H9 (cell line): ENCODE data around the gene DPF3. TPM values are rescaled to one million over a fixed set of nuclear protein-coding genes. Genes with fewer than 3 reads are reported as not detected.

Experiments
- DNase-seq: peaks from one replicate; pipeline ENCODE4 v3.0.0-alpha.2; 2017
- H2AFZ ChIP-seq: one replicate; pipeline ENCODE4 v1.6.1; 2013; ENCODE audit warnings: mild to moderate bottlenecking, low read length, control low read depth, moderate library complexity
- H2AK5ac ChIP-seq: 2 replicates; pipeline ENCODE4 v1.6.1; 2013; ENCODE audit warnings: low read length, control low read depth, mixed read lengths; ENCODE audit not compliant: insufficient read length
- H2BK120ac ChIP-seq: one replicate; pipeline ENCODE4 v1.6.1; 2013; ENCODE audit warnings: low read depth, mild to moderate bottlenecking, low read length, control low read depth, inconsistent platforms; ENCODE audit not compliant: poor library complexity, severe bottlenecking
- H2BK12ac ChIP-seq: 2 replicates; pipeline ENCODE4 v1.6.1; 2013; ENCODE audit warnings: low read length, control low read depth, mixed read lengths, low read depth; ENCODE audit not compliant: insufficient read length
- H2BK15ac ChIP-seq: 2 replicates; pipeline ENCODE4 v1.6.1; 2013; ENCODE audit warnings: low read depth, low read length, control low read depth
- H2BK20ac ChIP-seq: one replicate; pipeline ENCODE4 v1.6.1; 2013; ENCODE audit warnings: low read depth, mild to moderate bottlenecking, low read length, control low read depth, inconsistent platforms; ENCODE audit not compliant: poor library complexity, severe bottlenecking
- H2BK5ac ChIP-seq: 2 replicates; pipeline ENCODE4 v1.6.1; 2013; ENCODE audit warnings: low read length, control low read depth, mixed read lengths; ENCODE audit not compliant: insufficient read length
- H3K14ac ChIP-seq: 2 replicates; pipeline ENCODE4 v1.6.1; 2013; ENCODE audit warnings: low read length, control low read depth; ENCODE audit not compliant: insufficient read depth
- H3K18ac ChIP-seq: 2 replicates; pipeline ENCODE4 v1.6.1; 2013; ENCODE audit warnings: low read depth, mild to moderate bottlenecking, mixed read lengths, low read length, control low read depth; ENCODE audit not compliant: insufficient read length
- H3K23ac ChIP-seq: 2 replicates; pipeline ENCODE4 v1.6.1; 2013; ENCODE audit warnings: low read length, control low read depth, mixed read lengths, low read depth; ENCODE audit not compliant: insufficient read length
- H3K23me2 ChIP-seq: 2 replicates; pipeline ENCODE4 v1.6.1; 2013; ENCODE audit warnings: low read depth, mild to moderate bottlenecking, mixed read lengths, low read length, control low read depth; ENCODE audit not compliant: insufficient read length, poor library complexity, severe bottlenecking
- H3K27ac ChIP-seq: 2 replicates; pipeline ENCODE4 v1.5.1; 2013; ENCODE audit warnings: low read length, control low read depth, mixed read lengths, low read depth; ENCODE audit not compliant: insufficient read length
- H3K27me3 ChIP-seq: 2 replicates; pipeline ENCODE4 v1.6.1; 2013; ENCODE audit warnings: low read length, control low read depth, inconsistent platforms; ENCODE audit not compliant: insufficient read depth
- H3K4ac ChIP-seq: 2 replicates; pipeline ENCODE4 v1.6.1; 2013; ENCODE audit warnings: low read depth, mild to moderate bottlenecking, control low read depth, inconsistent platforms, low read length, moderate library complexity
- H3K4me1 ChIP-seq: 2 replicates; pipeline ENCODE4 v1.6.1; 2013; ENCODE audit warnings: low read length, control low read depth, inconsistent platforms; ENCODE audit not compliant: insufficient read depth
- H3K4me2 ChIP-seq: 2 replicates; pipeline ENCODE4 v1.6.1; 2013; ENCODE audit warnings: low read length, control low read depth, mixed read lengths; ENCODE audit not compliant: insufficient read length, insufficient read depth
- H3K56ac ChIP-seq: 2 replicates; pipeline ENCODE4 v1.6.1; 2013; ENCODE audit warnings: low read depth, mild to moderate bottlenecking, mixed read lengths, low read length, control low read depth; ENCODE audit not compliant: insufficient read length
- H3K79me1 ChIP-seq: 2 replicates; pipeline ENCODE4 v1.6.1; 2013; ENCODE audit warnings: low read depth, mild to moderate bottlenecking, moderate library complexity, low read length, control low read depth, inconsistent platforms; ENCODE audit not compliant: insufficient read depth, poor library complexity, severe bottlenecking
- H3K79me2 ChIP-seq: 2 replicates; pipeline ENCODE4 v1.6.1; 2013; ENCODE audit warnings: low read length, control low read depth, inconsistent platforms; ENCODE audit not compliant: insufficient read depth
- H3K9ac ChIP-seq: 2 replicates; pipeline ENCODE4 v1.6.1; 2013; ENCODE audit warnings: low read length, control low read depth, mixed read lengths; ENCODE audit not compliant: insufficient read length; ENCODE audit errors: extremely low read depth
- H3K9me3 ChIP-seq: one replicate; pipeline ENCODE4 v1.6.1; 2013; ENCODE audit warnings: low read depth, low read length, inconsistent platforms; ENCODE audit not compliant: control insufficient read depth
- H3T11ph ChIP-seq: one replicate; pipeline ENCODE4 v1.6.1; 2013; ENCODE audit warnings: mild to moderate bottlenecking, low read length, control low read depth, inconsistent platforms
- H4K20me1 ChIP-seq: one replicate; pipeline ENCODE4 v1.6.1; 2013; ENCODE audit not compliant: control insufficient read depth, insufficient read length, insufficient read depth
- H4K5ac ChIP-seq: 2 replicates; pipeline ENCODE4 v1.6.1; 2013; ENCODE audit warnings: low read depth, mild to moderate bottlenecking, mixed read lengths, low read length, control low read depth; ENCODE audit not compliant: insufficient read length
- H4K8ac ChIP-seq: replicated peaks from 2 replicates; pipeline ENCODE4 v1.6.1; 2013; ENCODE audit warnings: low read length, control low read depth, mixed read lengths, low read depth; ENCODE audit not compliant: insufficient read length
- H4K91ac ChIP-seq: 2 replicates; pipeline ENCODE4 v1.6.1; 2013; ENCODE audit warnings: low read depth, mild to moderate bottlenecking, moderate library complexity, mixed read lengths, low read length, control low read depth; ENCODE audit not compliant: insufficient read length
- H3K27ac Mint-ChIP-seq, 3 experiments: 2 replicates in 2 of 3; 3 replicates in 1 of 3; pipeline ENCODE4 v1.8.0; 2020 to 2021; ENCODE audit warnings: mixed read lengths in 3 of 3, mild to moderate bottlenecking in 1 of 3, moderate library complexity in 1 of 3
- H3K27me3 Mint-ChIP-seq: 2 replicates; pipeline ENCODE4 v1.8.0; 2021; ENCODE audit warnings: low read depth, mild to moderate bottlenecking, moderate library complexity, mixed read lengths
- H3K36me3 Mint-ChIP-seq, 3 experiments: 2 replicates in 2 of 3; 3 replicates in 1 of 3; pipeline ENCODE4 v1.8.0; 2020 to 2021; ENCODE audit warnings: low read depth in 3 of 3, mixed read lengths in 3 of 3; ENCODE audit not compliant: insufficient read depth in 1 of 3
- H3K4me1 Mint-ChIP-seq, 2 experiments: 2 replicates each; pipeline ENCODE4 v1.8.0; 2020; ENCODE audit warnings: mixed read lengths in 2 of 2
- H3K4me3 Mint-ChIP-seq, 2 experiments: 2 replicates in 1 of 2; 3 replicates in 1 of 2; pipeline ENCODE4 v1.8.0; 2020 to 2021; ENCODE audit warnings: mild to moderate bottlenecking in 2 of 2, mixed read lengths in 2 of 2, moderate library complexity in 1 of 2
- H3K9me3 Mint-ChIP-seq, 2 experiments: 2 replicates in 1 of 2; 3 replicates in 1 of 2; pipeline ENCODE4 v1.8.0; 2020; ENCODE audit warnings: mild to moderate bottlenecking in 2 of 2, mixed read lengths in 2 of 2, moderate library complexity in 1 of 2
- WGBS: extraction: QIAGEN DNeasy Blood & Tissue Kit; methylation state at CpG from one replicate; pipeline ENCODE4 v1.1.7; 2013; ENCODE audit warnings: missing lambda C conversion rate, low lambda C conversion rate, mixed read lengths; ENCODE audit not compliant: insufficient read length; ENCODE audit errors: extremely low coverage; 5-methylcytosine and 5-hydroxymethylcytosine counted together
- total RNA-seq: library from RNA; stranded (reverse); gene quantifications from 2 replicates; pipeline ENCODE4 v1.2.1, GENCODE V29; 2021
- TF ChIP-seq, protein P1 (sequence below): fragments of 200-600 bp; sonication (generic); conservative IDR thresholded peaks from 3 replicates; pipeline ENCODE4 v1.8.0; 2021; ENCODE audit warnings: antibody characterized with exemption, mild to moderate bottlenecking

The DPF3 gene
- total RNA-seq, 1 experiment from 2014 or later = not detected

DNA sequence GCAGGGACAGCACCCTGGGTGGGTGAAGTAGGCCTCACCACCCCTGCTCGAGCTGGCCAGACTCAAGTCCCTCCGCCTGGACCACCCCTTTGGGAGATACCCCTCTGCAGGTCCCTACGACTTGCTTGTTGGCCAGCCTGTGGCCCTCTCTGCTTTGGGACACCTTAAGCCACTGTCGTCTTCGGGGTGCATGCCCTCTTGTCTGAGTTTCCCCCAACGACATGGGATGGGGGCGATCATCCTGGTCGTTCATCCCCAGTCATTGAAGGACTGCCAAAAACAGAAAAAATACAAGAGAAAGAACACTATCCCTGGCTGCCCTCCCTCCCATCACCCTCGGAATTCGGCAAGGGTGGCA lies 151.1 kb downstream of the DPF3 start:
- peaks cover 3% of the 10 kb centered on the region for H3K27me3 Mint-ChIP-seq
- no peak overlapping the region for H3K18ac ChIP-seq
- H2AK5ac ChIP-seq = no peak overlapping the region
- peaks cover 3 to 6% of the 10 kb centered on the region in 2 experiments for H3K9me3 Mint-ChIP-seq
- no peaks in the 10 kb centered on the region for H3K9me3 ChIP-seq
- no peak overlapping the region; the same call in 1 of the 2 replicates for H3K14ac ChIP-seq
- H2BK5ac ChIP-seq = no peak overlapping the region
- peaks cover 0 to 2% (median 0%) of the 10 kb centered on the region in 3 experiments; a peak in 2 of 7 replicates for H3K36me3 Mint-ChIP-seq
- H4K5ac ChIP-seq = no peak overlapping the region
- H3K56ac ChIP-seq = no peak overlapping the region
- no peak overlapping the region for H4K8ac ChIP-seq
- H2BK120ac ChIP-seq = no peak overlapping the region
- H3K4me2 ChIP-seq = no peak overlapping the region
- H3K4me1 ChIP-seq = no peaks in the 10 kb centered on the region
- no peak overlapping the region for H3K27ac ChIP-seq
- no peak overlapping the region for H2BK15ac ChIP-seq
- DNase-seq = no peak
- H2BK20ac ChIP-seq = no peak overlapping the region
- peaks cover 6 to 13% of the 10 kb centered on the region in 2 experiments for H3K4me1 Mint-ChIP-seq
- TF ChIP-seq, protein P1, sequence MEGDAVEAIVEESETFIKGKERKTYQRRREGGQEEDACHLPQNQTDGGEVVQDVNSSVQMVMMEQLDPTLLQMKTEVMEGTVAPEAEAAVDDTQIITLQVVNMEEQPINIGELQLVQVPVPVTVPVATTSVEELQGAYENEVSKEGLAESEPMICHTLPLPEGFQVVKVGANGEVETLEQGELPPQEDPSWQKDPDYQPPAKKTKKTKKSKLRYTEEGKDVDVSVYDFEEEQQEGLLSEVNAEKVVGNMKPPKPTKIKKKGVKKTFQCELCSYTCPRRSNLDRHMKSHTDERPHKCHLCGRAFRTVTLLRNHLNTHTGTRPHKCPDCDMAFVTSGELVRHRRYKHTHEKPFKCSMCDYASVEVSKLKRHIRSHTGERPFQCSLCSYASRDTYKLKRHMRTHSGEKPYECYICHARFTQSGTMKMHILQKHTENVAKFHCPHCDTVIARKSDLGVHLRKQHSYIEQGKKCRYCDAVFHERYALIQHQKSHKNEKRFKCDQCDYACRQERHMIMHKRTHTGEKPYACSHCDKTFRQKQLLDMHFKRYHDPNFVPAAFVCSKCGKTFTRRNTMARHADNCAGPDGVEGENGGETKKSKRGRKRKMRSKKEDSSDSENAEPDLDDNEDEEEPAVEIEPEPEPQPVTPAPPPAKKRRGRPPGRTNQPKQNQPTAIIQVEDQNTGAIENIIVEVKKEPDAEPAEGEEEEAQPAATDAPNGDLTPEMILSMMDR = no peak
- no peaks in the 10 kb centered on the region for H3K27me3 ChIP-seq
- H3K23me2 ChIP-seq = no peaks in the 10 kb centered on the region
- H3K79me2 ChIP-seq = no peaks in the 10 kb centered on the region
- H2AFZ ChIP-seq = no peak overlapping the region
- H4K20me1 ChIP-seq = no peaks in the 10 kb centered on the region
- no peak overlapping the region for H2BK12ac ChIP-seq
- WGBS = no CpG with 5 or more reads among the region's 10 CpGs
- H3K4me3 Mint-ChIP-seq = no peak overlapping the region
- no peak overlapping the region for H3T11ph ChIP-seq
- H4K91ac ChIP-seq = no peak overlapping the region
- no peak overlapping the region for H3K27ac Mint-ChIP-seq
- no peak overlapping the region for H3K23ac ChIP-seq
- H3K4ac ChIP-seq = no peak overlapping the region
- no peaks in the 10 kb centered on the region for H3K79me1 ChIP-seq
- H3K9ac ChIP-seq = no peak overlapping the region
